HepG2 (cell line): ENCODE data around the gene ABI2. TPM values are rescaled to one million over a fixed set of nuclear protein-coding genes. Genes with fewer than 3 reads are reported as not detected.

Experiments
- ARNT ChIP-seq: fragments of 450-650 bp; IDR thresholded peaks from 2 replicates; pipeline ENCODE4 v1.6.1; 2017
- ATF7-NPFF ChIP-seq: sonication (generic); formaldehyde crosslinking; IDR thresholded peaks from 2 replicates; pipeline ENCODE4 v1.8.1; 2023; ENCODE audit warnings: mild to moderate bottlenecking, low read depth, missing genetic modification reagents, moderate library complexity
- ETS1 ChIP-seq: sonication (generic); formaldehyde crosslinking; IDR thresholded peaks from 2 replicates; pipeline ENCODE4 v1.4.0; 2020; ENCODE audit warnings: missing genetic modification reagents
- FIP1L1 ChIP-seq: fragments of 200-400 bp; formaldehyde crosslinking; IDR thresholded peaks from 2 replicates; pipeline ENCODE4 v1.6.1; 2018; ENCODE audit warnings: low read depth, mild to moderate bottlenecking, low read length, moderate library complexity, borderline replicate concordance; ENCODE audit not compliant: insufficient read depth
- GTF3A ChIP-seq: sonication (generic); formaldehyde crosslinking; conservative IDR thresholded peaks from 2 replicates; pipeline ENCODE4 v1.4.0; 2020; ENCODE audit warnings: mild to moderate bottlenecking, missing genetic modification reagents
- HDAC1 ChIP-seq: sonication (generic); formaldehyde crosslinking; IDR thresholded peaks from 2 replicates; pipeline ENCODE4 v1.5.1; 2020; ENCODE audit warnings: mild to moderate bottlenecking, missing genetic modification reagents
- KDM4B ChIP-seq: sonication (generic); formaldehyde crosslinking; IDR thresholded peaks from 2 replicates; pipeline ENCODE4 v1.4.0; 2020; ENCODE audit warnings: missing genetic modification reagents
- MIXL1 ChIP-seq: IDR thresholded peaks from 2 replicates; pipeline ENCODE4 v1.6.1; 2016
- MXD3 ChIP-seq: IDR thresholded peaks from 2 replicates; pipeline ENCODE4 v1.6.1; 2016; ENCODE audit warnings: mild to moderate bottlenecking, missing biosample characterization, missing genetic modification reagents
- MXI1 ChIP-seq: IDR thresholded peaks from 3 replicates; pipeline ENCODE4 v1.6.1; 2012; ENCODE audit warnings: low read depth, low read length, inconsistent platforms, borderline replicate concordance
- NPAS2 ChIP-seq: sonication (generic); formaldehyde crosslinking; IDR thresholded peaks from 2 replicates; pipeline ENCODE4 v1.8.0; 2022; ENCODE audit warnings: mild to moderate bottlenecking, missing genetic modification reagents, borderline replicate concordance
- PCBP2 ChIP-seq: fragments of 200-400 bp; formaldehyde crosslinking; optimal IDR thresholded peaks from 2 replicates; pipeline ENCODE3; 2018; ENCODE audit warnings: low read length, low read depth; ENCODE audit not compliant: poor library complexity, severe bottlenecking
- POGZ ChIP-seq: sonication (generic); formaldehyde crosslinking; IDR thresholded peaks from 2 replicates; pipeline ENCODE4 v1.4.0; 2020; ENCODE audit warnings: mild to moderate bottlenecking, missing genetic modification reagents
- RARA ChIP-seq: IDR thresholded peaks from 2 replicates; pipeline ENCODE4 v1.6.1; 2016; ENCODE audit warnings: missing genetic modification reagents, missing compliant biosample characterization
- TCF7 ChIP-seq: sonication (generic); IDR thresholded peaks from 2 replicates; pipeline ENCODE4 v1.6.1; 2016; ENCODE audit warnings: antibody characterized with exemption, low read depth
- TFDP2 ChIP-seq: sonication (generic); formaldehyde crosslinking; IDR thresholded peaks from 2 replicates; pipeline ENCODE4 v1.4.0; 2020; ENCODE audit warnings: missing genetic modification reagents
- THAP8 ChIP-seq: sonication (generic); formaldehyde crosslinking; IDR thresholded peaks from 2 replicates; pipeline ENCODE4 v1.5.1; 2020; ENCODE audit warnings: missing genetic modification reagents, mild to moderate bottlenecking, borderline replicate concordance
- ZBTB46 ChIP-seq: sonication (generic); formaldehyde crosslinking; IDR thresholded peaks from 2 replicates; pipeline ENCODE4 v1.4.0; 2020; ENCODE audit warnings: mild to moderate bottlenecking, missing genetic modification reagents, borderline replicate concordance
- ZNF256 ChIP-seq: sonication (generic); formaldehyde crosslinking; conservative IDR thresholded peaks from 2 replicates; pipeline ENCODE4 v1.4.0; 2020; ENCODE audit warnings: missing genetic modification reagents
- ZNF354B ChIP-seq: sonication (generic); formaldehyde crosslinking; IDR thresholded peaks from 2 replicates; pipeline ENCODE4 v1.8.0; 2022; ENCODE audit warnings: mild to moderate bottlenecking, missing genetic modification reagents
- ZNF414 ChIP-seq: sonication (generic); formaldehyde crosslinking; IDR thresholded peaks from 2 replicates; pipeline ENCODE4 v1.5.0; 2020; ENCODE audit warnings: missing genetic modification reagents
- ZNF577 ChIP-seq: sonication (generic); formaldehyde crosslinking; IDR thresholded peaks from 2 replicates; pipeline ENCODE4 v1.4.0; 2020; ENCODE audit warnings: mild to moderate bottlenecking, low read depth, missing genetic modification reagents, borderline replicate concordance
- ZNF709 ChIP-seq: sonication (generic); formaldehyde crosslinking; IDR thresholded peaks from 2 replicates; pipeline ENCODE4 v1.5.0; 2020; ENCODE audit warnings: mild to moderate bottlenecking, missing genetic modification reagents
- ZNF788 ChIP-seq: sonication (generic); formaldehyde crosslinking; IDR thresholded peaks from 2 replicates; pipeline ENCODE4 v1.5.0; 2020; ENCODE audit warnings: mild to moderate bottlenecking, missing genetic modification reagents, borderline replicate concordance
- ZNF841 ChIP-seq: sonication (generic); formaldehyde crosslinking; IDR thresholded peaks from 2 replicates; pipeline ENCODE4 v1.8.1; 2023; ENCODE audit warnings: missing genetic modification reagents, borderline replicate concordance
- polyA plus RNA-seq, 8 experiments: library from polyadenylated mRNA; depleted of rRNA in 3 of 8; stranded (reverse) in 7 of 8; unstranded in 1 of 8; fragments of >200 nt; fragmentation: Illumina TruSeq in 4 of 8; extraction: Trizol in 4 of 8; gene quantifications; 2 replicates each; pipeline versions ENCODE4 v1.2.1 to v1.2.3, GENCODE V29; 2011 to 2016; ENCODE audit warnings: low read depth in 4 of 8, missing spikeins in 1 of 8, mixed read lengths in 1 of 8; ENCODE audit not compliant: insufficient read depth in 1 of 8
- total RNA-seq, 5 experiments: library from RNA; depleted of rRNA; stranded (reverse); fragments of >200 nt; fragmentation: Illumina TruSeq; extraction: Trizol; gene quantifications; 2 replicates each; pipeline ENCODE4 v1.2.3, GENCODE V29; 2016; ENCODE audit warnings: low read depth in 1 of 5

The ABI2 gene
- total and polyA plus RNA-seq, 2 of the 13 experiments (the other 11 are each of a cell fraction or from before 2014, with no cell fraction given): 28.4 to 32.4 TPM

GRCh38 chr2:203328760-203329540 is 756 bp downstream of the ABI2 start (continued):
- no peak for TF ChIP-seq NPAS2
- TF ChIP-seq ZNF256: no peak
- TF ChIP-seq TCF7: no peak
- TF ChIP-seq ZNF709: no peak
- no peak for TF ChIP-seq RARA
- TF ChIP-seq MIXL1 (CRISPR knock-in tag): no peak
- TF ChIP-seq ZBTB46 (CRISPR knock-in tag): no peak
- no peak for TF ChIP-seq KDM4B (CRISPR knock-in tag)
- no peak for TF ChIP-seq TFDP2 (CRISPR knock-in tag)
- TF ChIP-seq GTF3A (CRISPR knock-in tag): no peak
- peak; percentile 37; the same call in 1 of the 3 replicates for TF ChIP-seq MXI1
- no peak for TF ChIP-seq ATF7-NPFF (CRISPR knock-in tag)
- no peak for TF ChIP-seq ZNF788 (CRISPR knock-in tag)
- no peak for TF ChIP-seq THAP8 (CRISPR knock-in tag)
- TF ChIP-seq FIP1L1: no peak
- TF ChIP-seq MXD3 (CRISPR knock-in tag): no peak
- TF ChIP-seq ETS1: no peak
- TF ChIP-seq ARNT: no peak
- no peak for TF ChIP-seq ZNF577 (CRISPR knock-in tag)
- no peak; the same call in 1 of the 2 replicates for TF ChIP-seq ZNF414 (CRISPR knock-in tag)
- no peak for TF ChIP-seq POGZ (CRISPR knock-in tag)
- TF ChIP-seq HDAC1 (CRISPR knock-in tag): peak; percentile 32; the same call in 1 of the 2 replicates
- no peak for TF ChIP-seq PCBP2
- TF ChIP-seq ZNF354B: no peak
- no peak for TF ChIP-seq ZNF841
